AG09309 (cell line): Measurements from ENCODE around the gene MACROH2A2.
"Not testable (repeated sequence)": the region's sequence is repeated elsewhere in the genome, so short reads cannot be mapped to it uniquely, and the experiment has no call there.

Source experiments
- DNase-seq: peaks from one replicate; pipeline ENCODE4 v3.0.0-alpha.2; 2010; ENCODE audit warnings: low read depth
- H3K4me3 ChIP-seq: 2 replicates; pipeline ENCODE4 v1.5.1; 2011; ENCODE audit warnings: mild to moderate bottlenecking, low read depth, low read length, moderate library complexity; ENCODE audit not compliant: control insufficient read depth
- TF ChIP-seq, protein P1 (sequence below): IDR thresholded peaks from 2 replicates; pipeline ENCODE4 v1.5.1; 2011; ENCODE audit warnings: mild to moderate bottlenecking, low read depth, low read length, inconsistent platforms; ENCODE audit not compliant: insufficient read depth, control insufficient read depth; ENCODE audit errors: missing control alignments

MACROH2A2 gene

DNA sequence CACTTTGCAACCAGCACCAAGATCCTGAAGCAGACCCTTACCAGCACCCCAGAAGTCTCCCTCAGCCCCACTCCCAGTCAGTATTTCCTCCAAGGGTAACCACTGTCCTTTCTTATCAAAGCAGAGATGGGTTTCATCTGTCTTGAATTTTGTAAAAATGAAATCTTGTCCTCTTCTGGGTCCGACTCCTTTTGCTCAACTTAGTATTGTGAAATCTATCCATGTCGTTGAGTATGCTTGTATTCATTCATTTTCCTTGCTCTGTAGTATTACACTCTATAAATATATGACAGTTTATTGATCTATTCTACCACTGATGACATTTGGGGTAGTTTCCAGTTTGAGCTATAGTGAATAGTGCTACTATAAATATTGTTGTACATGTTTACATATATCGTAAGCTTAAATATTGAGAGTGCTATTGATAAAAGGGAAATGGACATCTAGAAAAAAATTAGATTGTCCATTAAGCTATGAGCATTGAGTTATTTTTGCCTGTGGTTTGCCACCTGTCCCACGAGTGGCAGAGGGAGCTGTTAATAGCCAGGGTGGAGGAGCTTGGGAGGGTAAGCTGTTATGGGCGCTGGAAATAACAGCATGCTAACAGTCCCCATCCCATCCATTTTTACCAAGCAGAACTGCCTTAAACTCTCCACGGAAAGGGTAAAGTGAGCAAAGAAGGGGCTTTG, 43.5 kb downstream of the MACROH2A2 start:
- TF ChIP-seq, protein P1, sequence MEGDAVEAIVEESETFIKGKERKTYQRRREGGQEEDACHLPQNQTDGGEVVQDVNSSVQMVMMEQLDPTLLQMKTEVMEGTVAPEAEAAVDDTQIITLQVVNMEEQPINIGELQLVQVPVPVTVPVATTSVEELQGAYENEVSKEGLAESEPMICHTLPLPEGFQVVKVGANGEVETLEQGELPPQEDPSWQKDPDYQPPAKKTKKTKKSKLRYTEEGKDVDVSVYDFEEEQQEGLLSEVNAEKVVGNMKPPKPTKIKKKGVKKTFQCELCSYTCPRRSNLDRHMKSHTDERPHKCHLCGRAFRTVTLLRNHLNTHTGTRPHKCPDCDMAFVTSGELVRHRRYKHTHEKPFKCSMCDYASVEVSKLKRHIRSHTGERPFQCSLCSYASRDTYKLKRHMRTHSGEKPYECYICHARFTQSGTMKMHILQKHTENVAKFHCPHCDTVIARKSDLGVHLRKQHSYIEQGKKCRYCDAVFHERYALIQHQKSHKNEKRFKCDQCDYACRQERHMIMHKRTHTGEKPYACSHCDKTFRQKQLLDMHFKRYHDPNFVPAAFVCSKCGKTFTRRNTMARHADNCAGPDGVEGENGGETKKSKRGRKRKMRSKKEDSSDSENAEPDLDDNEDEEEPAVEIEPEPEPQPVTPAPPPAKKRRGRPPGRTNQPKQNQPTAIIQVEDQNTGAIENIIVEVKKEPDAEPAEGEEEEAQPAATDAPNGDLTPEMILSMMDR: no peak
- no peak for DNase-seq
- H3K4me3 ChIP-seq: no peak overlapping the region

DNA sequence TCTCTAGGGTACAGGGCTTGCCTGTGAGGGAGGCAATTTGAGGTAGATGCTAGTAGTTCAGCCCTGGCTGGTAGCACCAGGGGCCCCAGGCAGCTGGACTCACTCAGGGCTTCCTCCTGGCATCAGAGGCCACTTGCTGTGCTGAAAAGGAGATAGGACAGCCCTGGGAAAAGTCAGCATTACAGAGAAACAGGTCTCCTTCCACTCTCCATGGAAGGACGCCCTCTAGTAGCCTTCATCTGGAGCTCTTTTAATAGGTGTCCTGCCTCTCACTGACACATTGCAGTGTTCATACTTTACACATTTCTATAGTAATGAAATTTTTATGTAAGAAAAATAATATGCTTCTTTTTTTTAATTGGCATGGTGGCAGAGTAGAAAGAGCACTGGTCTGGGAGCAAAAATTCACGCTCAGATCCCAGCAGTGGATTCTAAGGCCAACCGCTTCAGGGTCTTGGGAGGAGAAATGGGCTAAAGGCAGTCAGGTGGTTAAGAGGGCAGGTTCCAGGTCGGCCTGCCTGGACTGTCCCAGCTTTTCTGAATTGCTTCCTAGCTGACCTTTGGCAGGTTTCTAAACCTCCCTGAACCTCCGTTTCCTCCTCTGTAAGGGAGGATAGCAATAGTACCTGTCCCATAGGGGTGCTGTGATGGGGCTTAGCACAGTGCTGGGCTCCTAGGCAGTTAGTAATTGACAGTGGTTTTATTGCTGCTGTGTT, 44.2 kb downstream of the MACROH2A2 start:
- no peak for DNase-seq
- TF ChIP-seq, protein P1: no peak

DNA sequence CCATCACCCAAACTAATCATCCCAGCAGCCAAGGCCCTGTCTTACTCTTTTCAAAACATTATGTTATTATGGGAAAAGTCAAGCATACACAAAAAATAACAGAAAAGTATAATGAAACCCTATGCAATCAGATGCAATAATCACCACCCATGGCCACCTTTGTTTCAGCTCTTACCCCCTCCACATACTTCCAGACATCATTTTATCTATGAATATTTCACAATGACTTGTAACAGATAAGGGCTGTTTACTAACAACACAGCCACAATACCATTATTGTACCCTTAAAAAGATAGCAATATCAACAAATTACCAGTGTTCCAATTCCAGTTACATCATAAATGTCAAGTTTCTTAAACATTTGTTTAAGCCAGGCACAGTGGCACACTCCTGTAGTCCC, 44.8 kb downstream of the MACROH2A2 start:
- TF ChIP-seq, protein P1: no peak
- no peak for DNase-seq
- no peak overlapping the region for H3K4me3 ChIP-seq

More for the DNA sequence above, 44.2 kb downstream of the MACROH2A2 start:
- H3K4me3 ChIP-seq: no peak overlapping the region

DNA sequence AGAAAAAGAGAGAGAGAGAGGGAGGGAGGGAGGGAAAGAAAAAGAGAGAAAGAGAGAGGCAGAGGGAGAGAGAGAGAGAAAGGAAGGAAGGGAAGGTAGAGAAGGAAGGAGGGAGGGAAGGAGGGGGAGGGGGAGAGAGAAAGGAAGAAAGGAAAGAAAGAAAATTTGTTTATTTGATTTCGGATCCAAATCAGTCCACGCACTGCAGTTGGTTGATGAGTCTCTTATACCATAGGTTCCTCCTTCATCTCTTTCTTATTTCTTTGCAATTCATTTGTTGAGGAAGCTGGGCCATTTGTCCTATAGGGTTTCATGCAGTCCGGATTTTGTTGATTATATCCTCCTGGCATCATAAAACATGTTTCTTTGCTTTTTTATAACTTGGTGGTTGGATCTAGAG, 45.6 kb downstream of the MACROH2A2 start:
- DNase-seq: no peak
- TF ChIP-seq, protein P1: no peak
- no peak overlapping the region for H3K4me3 ChIP-seq

DNA sequence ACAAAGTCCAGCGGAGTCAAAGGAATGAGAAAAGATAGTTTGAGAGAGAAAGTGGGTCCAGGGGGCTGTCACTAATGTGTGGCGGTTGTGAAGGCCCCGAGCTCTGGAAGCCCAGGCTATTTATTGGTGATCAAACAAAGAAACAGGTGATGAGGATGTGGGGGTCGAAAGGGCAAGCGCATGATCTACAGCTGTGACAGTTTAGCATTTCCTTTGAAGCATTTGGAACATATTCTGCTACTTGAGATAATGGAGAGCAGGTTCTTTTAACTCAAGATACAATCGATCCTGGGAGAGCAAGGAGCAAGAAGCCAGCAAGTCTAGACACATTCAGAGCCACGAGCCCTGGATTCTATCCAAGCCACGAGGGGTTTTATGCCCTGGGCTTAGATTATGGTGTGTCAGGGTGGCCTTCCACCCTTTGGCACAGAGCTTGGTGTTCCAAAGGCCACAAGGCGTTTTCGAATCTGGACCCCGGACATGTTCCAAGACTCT, 48.5 kb downstream of the MACROH2A2 start:
- not testable (repeated sequence) for DNase-seq, H3K4me3 ChIP-seq

DNA sequence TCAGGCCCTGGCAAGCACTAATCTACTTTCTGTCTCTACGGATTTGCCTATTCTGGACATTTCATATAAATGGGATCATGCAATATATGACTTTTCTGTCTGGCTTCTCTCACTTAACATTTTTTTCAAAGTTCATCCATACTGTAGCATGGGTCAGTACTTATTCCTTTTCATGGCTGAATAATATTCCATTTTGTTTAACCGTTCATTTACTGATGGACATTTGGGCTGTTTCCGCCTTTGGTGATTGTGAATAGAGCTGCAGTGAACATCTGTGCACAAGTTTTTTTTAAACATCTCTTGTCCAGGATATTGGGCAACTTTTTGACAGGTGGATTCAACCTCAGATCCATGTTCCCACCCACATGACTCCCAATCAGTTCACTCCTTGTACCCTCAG, 49.0 kb downstream of the MACROH2A2 start:
- no peak overlapping the region for H3K4me3 ChIP-seq
- DNase-seq: no peak
- TF ChIP-seq, protein P1: no peak
